Transverse colon (tissue), 3 donors: Measurements from ENCODE around the gene TLX2.

Source experiments
- CTCF ChIP-seq, 5 experiments: fragments of 200-600 bp in 3 of 5; fragments of 450-650 bp in 2 of 5; sonication (generic) in 3 of 5; IDR thresholded peaks; 1 replicate in 2 of 5; 2 replicates in 3 of 5; pipeline ENCODE4 v1.5.1; 2016 to 2017; ENCODE audit warnings: antibody characterized with exemption in 5 of 5, inconsistent platforms in 3 of 5, mild to moderate bottlenecking in 2 of 5, moderate library complexity in 1 of 5
- EP300 ChIP-seq: sonication (generic); formaldehyde crosslinking; IDR thresholded peaks from one replicate; pipeline ENCODE4 v1.6.1; 2017; ENCODE audit warnings: antibody characterized with exemption, low read depth

- TF ChIP-seq CTCF (IDR thresholded peaks at IDR 0.05) (no peak), EP300 (no peak)
Measured at GRCh38 chr2:74501335-74502071, 12.7 kb upstream of the TLX2 start.
